ENCODE data around the gene ANKRD63.

ANKRD63 gene

DNA sequence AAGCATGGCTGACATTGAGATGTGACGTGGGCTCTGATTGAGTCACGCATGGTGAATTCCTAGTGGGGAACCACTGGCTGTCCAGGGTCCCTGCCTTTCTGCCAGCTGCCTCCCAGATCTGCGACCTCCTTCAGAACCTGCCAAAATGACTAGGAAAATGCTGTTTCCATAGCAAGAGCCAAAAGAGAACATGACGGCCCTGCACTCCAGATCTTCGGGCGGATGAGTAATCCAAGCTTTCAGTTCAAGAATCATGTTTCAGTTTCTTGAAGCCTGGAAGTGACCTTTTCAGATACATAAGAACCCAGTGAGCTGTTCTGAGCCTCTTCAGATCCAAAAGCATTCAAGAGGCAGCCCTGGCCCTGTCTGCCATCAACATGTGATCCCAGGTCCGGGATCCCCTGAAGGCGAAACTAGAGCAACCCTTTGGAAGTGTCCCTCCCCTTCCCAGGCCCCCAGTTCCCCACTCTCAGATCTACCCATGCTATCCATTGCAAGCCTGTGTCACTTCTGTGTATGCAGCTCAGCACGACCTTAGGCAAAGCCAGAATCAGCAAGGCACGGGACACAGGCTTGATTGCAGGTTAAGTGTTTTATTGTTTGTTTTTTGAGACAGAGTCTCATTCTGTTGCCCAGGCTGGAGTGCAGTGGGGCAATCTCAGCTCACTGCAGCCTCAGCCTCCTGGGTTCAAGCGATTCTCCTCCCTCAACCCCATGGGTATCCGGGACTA, 19.7 kb downstream of the ANKRD63 start:
- DNase-seq (ENCODE audit: low read depth), result peak; percentile 48
- TF ChIP-seq, protein P1, sequence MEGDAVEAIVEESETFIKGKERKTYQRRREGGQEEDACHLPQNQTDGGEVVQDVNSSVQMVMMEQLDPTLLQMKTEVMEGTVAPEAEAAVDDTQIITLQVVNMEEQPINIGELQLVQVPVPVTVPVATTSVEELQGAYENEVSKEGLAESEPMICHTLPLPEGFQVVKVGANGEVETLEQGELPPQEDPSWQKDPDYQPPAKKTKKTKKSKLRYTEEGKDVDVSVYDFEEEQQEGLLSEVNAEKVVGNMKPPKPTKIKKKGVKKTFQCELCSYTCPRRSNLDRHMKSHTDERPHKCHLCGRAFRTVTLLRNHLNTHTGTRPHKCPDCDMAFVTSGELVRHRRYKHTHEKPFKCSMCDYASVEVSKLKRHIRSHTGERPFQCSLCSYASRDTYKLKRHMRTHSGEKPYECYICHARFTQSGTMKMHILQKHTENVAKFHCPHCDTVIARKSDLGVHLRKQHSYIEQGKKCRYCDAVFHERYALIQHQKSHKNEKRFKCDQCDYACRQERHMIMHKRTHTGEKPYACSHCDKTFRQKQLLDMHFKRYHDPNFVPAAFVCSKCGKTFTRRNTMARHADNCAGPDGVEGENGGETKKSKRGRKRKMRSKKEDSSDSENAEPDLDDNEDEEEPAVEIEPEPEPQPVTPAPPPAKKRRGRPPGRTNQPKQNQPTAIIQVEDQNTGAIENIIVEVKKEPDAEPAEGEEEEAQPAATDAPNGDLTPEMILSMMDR (IDR thresholded peaks at IDR 0.05; ENCODE audit: low read length, missing control alignments), result no peak

DNA sequence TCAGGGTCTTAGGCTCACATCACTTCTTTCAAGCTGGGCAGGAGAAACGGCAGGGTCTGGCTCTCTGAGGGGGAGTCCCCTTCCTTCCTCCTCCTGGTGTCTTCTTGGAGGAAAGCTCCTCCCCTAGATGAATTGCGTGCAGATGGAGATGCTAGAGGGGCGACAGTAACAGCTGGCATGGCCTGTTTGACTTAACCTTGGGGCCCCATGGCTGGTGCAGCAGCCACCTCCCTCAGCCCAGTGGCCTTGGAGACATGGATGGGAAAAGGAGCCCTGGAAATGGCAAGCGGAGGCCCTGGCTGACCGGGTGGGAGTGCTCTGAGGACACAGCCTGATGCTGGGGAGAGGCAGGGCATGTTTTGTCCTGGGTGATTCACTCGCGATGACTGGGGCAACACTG, 23.8 kb downstream of the ANKRD63 start:
- no peak for DNase-seq (ENCODE audit: low read depth)
- H3K4me3 ChIP-seq (replicated peaks; ENCODE audit: low read depth, low read length), result no peak overlapping the region
- TF ChIP-seq, protein P1 (IDR thresholded peaks at IDR 0.05; ENCODE audit: low read length, missing control alignments), result no peak

More for the DNA sequence above, 19.7 kb downstream of the ANKRD63 start:
- no peak overlapping the region for H3K4me3 ChIP-seq (replicated peaks; ENCODE audit: low read depth, low read length)

DNA sequence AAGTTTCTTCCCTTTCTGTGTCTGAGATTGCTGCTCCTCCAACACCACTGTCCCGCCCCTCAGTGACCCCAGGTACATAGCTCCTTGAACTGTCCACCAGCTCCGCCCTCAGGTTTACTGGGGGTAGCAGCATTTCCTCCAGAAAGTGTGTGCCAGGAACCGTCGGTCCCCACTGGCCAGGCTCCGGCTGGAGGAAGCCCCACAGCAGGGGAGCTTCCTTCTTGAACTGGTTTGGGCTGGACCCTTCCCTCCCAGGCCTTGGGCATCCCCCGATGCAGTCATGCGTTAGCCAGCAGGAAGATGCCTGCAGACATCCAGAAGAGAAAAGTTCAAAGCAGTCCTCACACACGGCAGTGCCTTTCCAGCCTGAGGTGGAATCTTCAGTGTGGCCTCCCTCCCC, 24.3 kb downstream of the ANKRD63 start:
- TF ChIP-seq, protein P1 (IDR thresholded peaks at IDR 0.05; ENCODE audit: low read length, missing control alignments), result no peak
- DNase-seq (ENCODE audit: low read depth), result no peak
- no peak overlapping the region for H3K4me3 ChIP-seq (replicated peaks; ENCODE audit: low read depth, low read length)

DNA sequence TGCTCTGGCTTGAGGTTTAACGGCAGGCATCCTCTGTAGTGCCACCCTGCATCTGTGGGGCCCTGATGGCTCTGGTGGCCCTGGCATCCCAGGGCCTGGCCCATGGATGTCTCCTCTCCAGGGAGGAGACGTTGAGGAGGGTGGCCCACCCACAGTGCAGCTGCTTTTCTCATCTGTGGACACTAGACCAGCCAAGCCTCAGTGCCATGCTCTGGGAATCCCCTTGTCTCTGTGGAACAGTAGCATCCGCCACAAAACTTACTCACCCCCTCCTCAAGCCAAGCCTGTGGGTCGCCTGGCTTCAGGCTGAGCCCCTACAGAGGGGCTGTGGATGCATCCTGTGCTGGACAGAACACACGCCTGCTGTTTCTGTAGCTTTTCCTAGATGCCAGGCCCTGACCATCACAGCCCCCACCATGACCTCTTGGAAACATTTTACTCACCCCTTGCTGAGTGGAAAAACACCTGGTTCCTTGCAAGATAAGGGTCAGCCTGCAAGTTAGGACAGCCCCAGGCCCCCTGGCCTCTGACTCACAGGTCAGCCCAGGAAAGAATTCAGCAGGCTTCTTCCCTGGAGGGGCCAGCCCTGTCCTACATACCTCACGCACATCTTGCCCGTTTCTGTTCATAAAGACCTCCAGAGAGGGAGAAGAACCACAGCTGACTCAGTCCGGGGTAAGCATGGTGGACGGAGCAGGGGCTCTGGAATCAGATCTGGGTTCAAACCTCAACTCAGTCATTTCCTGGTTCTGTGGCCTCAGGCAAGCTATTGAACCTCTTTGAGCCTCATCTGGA, 25.0 kb downstream of the ANKRD63 start:
- no peak for DNase-seq (ENCODE audit: low read depth)
- TF ChIP-seq, protein P1 (IDR thresholded peaks at IDR 0.05; ENCODE audit: low read length, missing control alignments), result no peak
- H3K4me3 ChIP-seq (replicated peaks; ENCODE audit: low read depth, low read length), result no peak overlapping the region

DNA sequence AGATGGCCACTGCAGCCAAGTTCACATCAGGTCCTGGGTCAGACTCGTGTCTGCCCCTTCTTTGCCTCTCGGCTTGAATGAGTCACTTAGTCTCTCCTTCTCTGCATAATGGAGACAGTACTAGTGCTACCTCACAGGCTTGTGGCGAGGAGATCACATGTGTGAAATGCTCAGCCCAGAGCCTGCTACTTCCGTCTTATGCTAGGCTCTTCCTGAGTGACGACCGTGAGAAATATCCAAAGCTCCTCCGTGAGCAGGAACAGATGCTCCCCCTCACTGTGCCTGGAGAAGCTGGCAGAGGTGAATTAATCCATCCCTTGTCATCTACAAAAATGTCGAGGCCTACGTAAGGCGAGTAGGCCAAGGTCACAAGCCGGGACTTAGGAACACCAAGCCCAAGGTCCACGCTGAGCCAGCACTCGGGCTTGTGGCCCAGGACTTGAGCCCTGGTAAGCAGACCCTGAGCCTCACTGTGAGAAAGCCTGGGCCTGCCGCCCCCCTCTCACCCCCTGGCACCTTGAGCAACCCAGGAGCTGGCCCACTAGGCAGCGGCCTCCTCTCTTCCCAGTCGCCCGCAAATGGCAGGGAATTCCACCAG, 26.1 kb downstream of the ANKRD63 start:
- TF ChIP-seq, protein P1 (IDR thresholded peaks at IDR 0.05; ENCODE audit: low read length, missing control alignments), result no peak
- peak; percentile 40 for DNase-seq (ENCODE audit: low read depth)
- no peak overlapping the region for H3K4me3 ChIP-seq (replicated peaks; ENCODE audit: low read depth, low read length)

DNA sequence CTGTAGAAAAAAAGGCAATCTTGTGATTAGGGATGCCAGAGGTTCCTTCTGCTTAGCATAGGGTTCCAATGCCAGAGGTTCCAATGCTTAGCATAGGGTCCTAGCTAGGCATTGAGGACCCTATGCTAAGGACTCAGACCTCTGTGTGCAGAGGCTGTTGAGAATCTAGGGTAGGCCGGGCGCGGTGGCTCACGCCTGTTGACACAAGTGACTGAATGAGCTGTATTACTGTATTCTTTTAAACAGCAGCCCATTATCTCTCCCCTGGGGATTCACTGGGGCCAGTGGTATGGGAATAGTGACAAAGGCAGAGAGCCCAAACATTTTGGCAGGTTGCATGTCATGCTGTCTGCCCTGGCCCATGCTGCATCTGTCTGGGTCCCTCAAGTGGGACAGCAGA, 27.8 kb downstream of the ANKRD63 start:
- H3K4me3 ChIP-seq (replicated peaks; ENCODE audit: low read depth, low read length), result no peak overlapping the region
- TF ChIP-seq, protein P1 (IDR thresholded peaks at IDR 0.05; ENCODE audit: low read length, missing control alignments), result no peak
- no peak for DNase-seq (ENCODE audit: low read depth)

All from fibroblast of pulmonary artery (primary cell).